ENCODE data around the gene TTC33. TPM values are rescaled to one million over a fixed set of nuclear protein-coding genes. Genes with fewer than 3 reads are reported as not detected.

TTC33 gene
- total and polyA plus RNA-seq, 2 of the 4 experiments (the other 2 are of a cell fraction) = 3.1 to 8.1 TPM

GRCh38 chr5:40660751-40661150, 95.0 kb downstream of the TTC33 start:
- ATAC-seq (ENCODE audit: low read depth) (no peak), DNase-seq (no peak)
- Histone ChIP-seq H3K9ac (ENCODE audit: low read depth, low read length) (no peak overlapping the region), H2AK5ac (ENCODE audit: low read depth, low read length) (no peak overlapping the region), H3K23ac (ENCODE audit: low read depth, low read length) (no peak overlapping the region), H2BK20ac (ENCODE audit: low read depth, low read length) (no peak overlapping the region), H2AK9ac (replicated peaks; ENCODE audit: low read depth, low read length, poor library complexity) (no peak overlapping the region), H4K91ac (ENCODE audit: insufficient read depth, low read depth, low read length) (no peak overlapping the region), H3K18ac (ENCODE audit: low read depth, low read length) (no peak overlapping the region), H3K27ac (ENCODE audit: insufficient read depth, low read length) (no peak overlapping the region), H3K4me2 (ENCODE audit: low read depth, low read length) (no peak overlapping the region), H2AFZ (replicated peaks; ENCODE audit: low read length, poor library complexity) (no peak overlapping the region), H2BK5ac (ENCODE audit: low read depth, low read length, poor library complexity, severe bottlenecking) (no peak overlapping the region), H3K4me3 (ENCODE audit: insufficient read depth, low read depth, low read length) (no peak overlapping the region), H3K27me3 (ENCODE audit: control insufficient read depth, insufficient read depth, low read length) (peaks cover 2% of the 10 kb centered on the region; the same call in 1 of the 2 replicates), H3K4me1 (ENCODE audit: control insufficient read depth, insufficient read depth, low read length) (no peaks in the 10 kb centered on the region), H3K14ac (replicated peaks; ENCODE audit: low read depth, low read length) (no peak overlapping the region), H4K20me1 (ENCODE audit: insufficient read depth, low read length) (no peaks in the 10 kb centered on the region), H3K9me3 (ENCODE audit: control insufficient read depth, insufficient read depth, low read length) (no peaks in the 10 kb centered on the region), H3K4ac (ENCODE audit: low read depth, low read length) (no peak overlapping the region), H3K56ac (ENCODE audit: extremely low read depth, insufficient read depth, low read length) (no peak overlapping the region), H4K5ac (ENCODE audit: low read depth, low read length) (no peak overlapping the region), H3K9me1 (ENCODE audit: insufficient read depth, low read length) (no peaks in the 10 kb centered on the region), H2BK15ac (ENCODE audit: low read depth, low read length) (no peak overlapping the region), H2BK120ac (ENCODE audit: low read depth, low read length) (no peak overlapping the region), H4K8ac (ENCODE audit: low read depth in 2 of 2, low read length in 2 of 2) (no peak overlapping the region), H3K36me3 (ENCODE audit: control insufficient read depth, insufficient read depth, low read length) (no peaks in the 10 kb centered on the region), H3K79me1 (ENCODE audit: low read depth in 1 of 2, low read length in 2 of 2) (no peaks in the 10 kb centered on the region)
- no CpG with 5 or more reads among the region's 2 CpGs for WGBS, 2 experiments (ENCODE audit: extremely low coverage in 2 of 2, insufficient read length in 1 of 2)
- BruUV-seq (replicated peaks) = no TSS peak
- dilution Hi-C loops (cut with HindIII; ENCODE audit: low sequenced_read_pairs, unreplicated experiment) (no loop called here), intact Hi-C loops (cut with micrococcal nuclease) (no loop called here), in situ Hi-C loops (cut with MboI; ENCODE audit: low sequenced_read_pairs) (no loop called here)
- CTCF ChIA-PET = no interaction called here
- POLR2A ChIA-PET (ENCODE audit: unreplicated experiment) = no interaction called here
- no peak for TF ChIP-seq SMC3 (IDR thresholded peaks at IDR 0.05; ENCODE audit: low read depth, low read length)
- no peak for TF ChIP-seq MXI1 (IDR thresholded peaks at IDR 0.05; ENCODE audit: borderline replicate concordance, low read depth, low read length)
- TF ChIP-seq RAD21 (IDR thresholded peaks at IDR 0.05; ENCODE audit: low read length) = no peak
- no peak for TF ChIP-seq NFE2L2 (IDR thresholded peaks at IDR 0.05; ENCODE audit: low read depth, low read length)
- TF ChIP-seq FOS (IDR thresholded peaks at IDR 0.05; ENCODE audit: low read depth, low read length) = no peak
- TF ChIP-seq, protein P1, sequence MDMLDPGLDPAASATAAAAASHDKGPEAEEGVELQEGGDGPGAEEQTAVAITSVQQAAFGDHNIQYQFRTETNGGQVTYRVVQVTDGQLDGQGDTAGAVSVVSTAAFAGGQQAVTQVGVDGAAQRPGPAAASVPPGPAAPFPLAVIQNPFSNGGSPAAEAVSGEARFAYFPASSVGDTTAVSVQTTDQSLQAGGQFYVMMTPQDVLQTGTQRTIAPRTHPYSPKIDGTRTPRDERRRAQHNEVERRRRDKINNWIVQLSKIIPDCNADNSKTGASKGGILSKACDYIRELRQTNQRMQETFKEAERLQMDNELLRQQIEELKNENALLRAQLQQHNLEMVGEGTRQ (IDR thresholded peaks at IDR 0.05; ENCODE audit: low read depth, low read length) = no peak
- TF ChIP-seq RFX5 (IDR thresholded peaks at IDR 0.05; ENCODE audit: low read depth, low read length) = no peak
- TF ChIP-seq RCOR1 (IDR thresholded peaks at IDR 0.05; ENCODE audit: insufficient replicate concordance, low read length) = no peak
- no peak for TF ChIP-seq ELK1 (IDR thresholded peaks at IDR 0.05; ENCODE audit: borderline replicate concordance, low read depth, low read length)
- no peak for TF ChIP-seq CEBPB (IDR thresholded peaks at IDR 0.05; ENCODE audit: low read depth, low read length)
- TF ChIP-seq MAZ (IDR thresholded peaks at IDR 0.05; ENCODE audit: borderline replicate concordance, low read depth, low read length) = no peak
- TF ChIP-seq POLR2A (IDR thresholded peaks at IDR 0.05; ENCODE audit: low read depth, low read length) = no peak
- TF ChIP-seq CHD1 (IDR thresholded peaks at IDR 0.05; ENCODE audit: low read depth, low read length) = no peak

Measured in IMR-90 (cell line).